ENCODE results near the gene IFNA8. TPM values are rescaled to one million over a fixed set of nuclear protein-coding genes. Genes with fewer than 3 reads are reported as not detected.
A peak's percentile ranks its signal among the peaks of the same experiment; 100 is the strongest.
"Not testable (repeated sequence)": the region's sequence is repeated elsewhere in the genome, so short reads cannot be mapped to it uniquely, and the experiment has no call there.

The IFNA8 gene
- polyA plus RNA-seq (2013, experiment 1 of 2), result not detected
- not detected for polyA plus RNA-seq (2013, experiment 2 of 2)

DNA sequence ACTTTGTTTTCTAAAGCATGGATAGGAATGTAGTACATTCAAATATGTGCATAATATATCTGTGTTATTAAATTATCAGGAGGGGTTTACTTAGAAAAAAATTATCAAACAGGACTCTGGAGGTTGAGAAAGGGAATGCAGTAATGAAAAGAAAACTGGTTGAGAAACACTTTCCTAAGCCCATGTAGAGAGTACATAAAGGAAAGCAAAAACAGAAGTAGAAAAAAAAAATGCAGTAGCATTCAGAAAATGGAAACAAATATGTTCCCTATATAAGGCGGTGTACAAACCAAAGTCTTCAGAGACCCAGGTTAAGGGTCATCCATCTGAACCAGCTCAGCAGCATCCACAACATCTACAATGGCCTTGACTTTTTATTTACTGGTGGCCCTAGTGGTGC, at the start of gene IFNA8:
Gene IFNA8 (plus strand): TSS at position 301 of the 400 bp plus-strand sequence. CDS start 60 bp downstream, at position 361.
- Histone ChIP-seq H3K27ac (ENCODE audit: low read depth, low read length, severe bottlenecking) (no peak within 1 kb of the TSS), H3K4me3 (ENCODE audit: extremely low read depth, insufficient read depth, low read length, poor library complexity, severe bottlenecking) (no peak within 1 kb of the TSS), H3K36me3 (ENCODE audit: control insufficient read depth, insufficient read depth, low read length) (no peaks in the 10 kb centered on the region), H3K9me3 (ENCODE audit: control insufficient read depth, low read length) (no peaks in the 10 kb centered on the region), H3K4me1 (ENCODE audit: control insufficient read depth, insufficient read depth, low read length, poor library complexity, severe bottlenecking) (peaks cover 3% of the 10 kb centered on the region)
- WGBS, 2 experiments (ENCODE audit: insufficient coverage in 2 of 2), result 80 to 100% methylated on average over 1 of the region's 1 CpG

DNA sequence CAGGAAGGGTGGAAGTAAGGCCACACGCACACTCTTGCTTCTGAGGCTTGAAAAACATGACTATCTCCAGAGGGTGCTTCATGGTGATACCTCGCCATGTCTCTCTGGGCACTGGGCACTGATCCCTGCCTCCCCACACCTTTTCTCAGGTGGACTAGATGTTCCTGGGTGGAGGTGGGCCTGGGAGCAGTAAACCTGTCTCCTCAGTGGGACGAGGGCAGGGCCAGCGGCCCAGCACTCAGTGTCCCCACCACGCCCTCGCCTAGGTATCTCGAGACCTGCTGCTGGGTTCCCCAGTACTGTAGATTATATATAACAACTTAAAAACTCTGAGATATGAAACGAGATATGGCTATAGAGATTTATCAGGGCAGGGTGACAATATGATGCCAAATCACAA, 46.6 kb upstream of the IFNA8 start:
- no peaks in the 10 kb centered on the region for H3K9me3 ChIP-seq (ENCODE audit: control insufficient read depth, low read length)
- no peak overlapping the region for H3K4me3 ChIP-seq (ENCODE audit: extremely low read depth, insufficient read depth, low read length, poor library complexity, severe bottlenecking)
- WGBS, 2 experiments (ENCODE audit: insufficient coverage in 2 of 2), result 69 to 94% methylated on average over 2 of the region's 8 CpGs
- H3K4me1 ChIP-seq (ENCODE audit: control insufficient read depth, insufficient read depth, low read length, poor library complexity, severe bottlenecking), result no peaks in the 10 kb centered on the region
- no peaks in the 10 kb centered on the region for H3K36me3 ChIP-seq (ENCODE audit: control insufficient read depth, insufficient read depth, low read length)
- H3K27ac ChIP-seq (ENCODE audit: low read depth, low read length, severe bottlenecking), result no peak overlapping the region

DNA sequence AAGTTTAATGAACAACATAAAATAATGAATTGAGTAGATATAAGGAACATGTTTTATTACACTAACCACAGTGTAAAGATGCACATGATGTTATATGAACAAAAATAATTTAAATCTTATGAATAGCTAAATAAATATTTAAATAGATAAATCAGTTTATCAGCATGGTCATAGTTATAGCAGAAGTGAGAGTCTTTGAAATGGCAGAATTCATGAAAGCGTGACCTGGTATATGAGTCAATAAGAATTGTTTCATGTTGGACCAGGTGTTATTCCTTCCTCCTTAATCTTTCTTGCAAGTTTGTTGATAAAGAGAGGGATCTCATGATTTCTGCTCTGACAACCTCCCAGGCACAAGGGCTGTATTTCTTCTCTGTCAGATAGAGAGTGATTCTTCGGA, 41.7 kb upstream of the IFNA8 start:
- H3K4me1 ChIP-seq (ENCODE audit: control insufficient read depth, insufficient read depth, low read length, poor library complexity, severe bottlenecking); H3K36me3 ChIP-seq (ENCODE audit: control insufficient read depth, insufficient read depth, low read length); H3K4me3 ChIP-seq (ENCODE audit: extremely low read depth, insufficient read depth, low read length, poor library complexity, severe bottlenecking); H3K9me3 ChIP-seq (ENCODE audit: control insufficient read depth, low read length); H3K27ac ChIP-seq (ENCODE audit: low read depth, low read length, severe bottlenecking): not testable (repeated sequence)
- WGBS, 2 experiments (ENCODE audit: insufficient coverage in 2 of 2), result 100% methylated on average over 1 of the region's 2 CpGs; no CpG with 5 or more reads in 1 of the 2 experiments

DNA sequence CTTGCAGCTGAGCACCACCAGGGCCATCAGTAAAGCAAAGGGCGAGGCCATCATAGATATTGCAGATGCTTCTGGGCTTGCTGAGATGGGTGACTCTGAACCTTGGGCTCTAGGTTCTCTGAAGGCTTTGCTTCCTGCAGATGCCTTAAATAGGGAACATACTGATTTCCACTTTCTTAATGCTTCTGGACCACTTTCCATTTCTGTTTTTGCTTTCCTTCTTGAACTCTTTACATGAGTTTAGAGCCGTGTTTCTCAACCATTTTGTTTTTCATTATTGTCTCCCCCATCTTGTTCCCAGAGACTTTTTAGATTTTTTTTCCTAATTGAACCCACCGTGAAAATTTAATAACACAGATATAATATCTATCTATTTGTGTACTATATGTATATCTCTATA, 41.0 kb upstream of the IFNA8 start, which contains the start of gene IFNA13:
Gene IFNA13 (minus strand): TSS at position 101 of the 400 bp plus-strand sequence. CDS start 47 bp downstream, at position 54.
- Histone ChIP-seq H3K9me3 (ENCODE audit: control insufficient read depth, low read length) (no peaks in the 10 kb centered on the region), H3K36me3 (ENCODE audit: control insufficient read depth, insufficient read depth, low read length) (no peaks in the 10 kb centered on the region), H3K4me1 (ENCODE audit: control insufficient read depth, insufficient read depth, low read length, poor library complexity, severe bottlenecking) (no peaks in the 10 kb centered on the region), H3K4me3 (ENCODE audit: extremely low read depth, insufficient read depth, low read length, poor library complexity, severe bottlenecking) (no peak within 1 kb of the TSS), H3K27ac (ENCODE audit: low read depth, low read length, severe bottlenecking) (no peak within 1 kb of the TSS)
- 83 to 100% methylated on average over 1 of the region's 3 CpGs for WGBS, 2 experiments (ENCODE audit: insufficient coverage in 2 of 2)

DNA sequence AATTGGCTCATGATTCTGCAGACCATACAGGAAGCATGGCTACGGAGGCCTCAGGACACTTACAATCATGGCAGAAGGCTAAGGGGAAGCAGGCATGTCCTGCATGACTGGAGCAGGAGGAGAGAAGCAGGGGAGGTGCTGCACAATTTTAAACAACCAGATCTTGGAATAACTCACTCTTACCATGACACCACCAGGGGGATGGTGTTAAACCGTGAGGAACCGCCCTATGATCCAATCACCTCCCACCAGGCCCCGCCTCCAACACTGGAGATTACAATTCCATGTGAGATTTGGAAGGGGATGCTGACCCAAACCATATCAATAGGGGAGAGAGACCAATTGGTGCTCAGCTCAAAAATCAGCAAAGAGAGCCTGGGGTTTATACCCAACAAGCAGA, 37.5 kb upstream of the IFNA8 start:
- not testable (repeated sequence) for H3K4me3 ChIP-seq (ENCODE audit: extremely low read depth, insufficient read depth, low read length, poor library complexity, severe bottlenecking); H3K27ac ChIP-seq (ENCODE audit: low read depth, low read length, severe bottlenecking); H3K9me3 ChIP-seq (ENCODE audit: control insufficient read depth, low read length); H3K4me1 ChIP-seq (ENCODE audit: control insufficient read depth, insufficient read depth, low read length, poor library complexity, severe bottlenecking); H3K36me3 ChIP-seq (ENCODE audit: control insufficient read depth, insufficient read depth, low read length)
- WGBS, 2 experiments (ENCODE audit: insufficient coverage in 2 of 2), result no CpG with 5 or more reads among the region's 4 CpGs

DNA sequence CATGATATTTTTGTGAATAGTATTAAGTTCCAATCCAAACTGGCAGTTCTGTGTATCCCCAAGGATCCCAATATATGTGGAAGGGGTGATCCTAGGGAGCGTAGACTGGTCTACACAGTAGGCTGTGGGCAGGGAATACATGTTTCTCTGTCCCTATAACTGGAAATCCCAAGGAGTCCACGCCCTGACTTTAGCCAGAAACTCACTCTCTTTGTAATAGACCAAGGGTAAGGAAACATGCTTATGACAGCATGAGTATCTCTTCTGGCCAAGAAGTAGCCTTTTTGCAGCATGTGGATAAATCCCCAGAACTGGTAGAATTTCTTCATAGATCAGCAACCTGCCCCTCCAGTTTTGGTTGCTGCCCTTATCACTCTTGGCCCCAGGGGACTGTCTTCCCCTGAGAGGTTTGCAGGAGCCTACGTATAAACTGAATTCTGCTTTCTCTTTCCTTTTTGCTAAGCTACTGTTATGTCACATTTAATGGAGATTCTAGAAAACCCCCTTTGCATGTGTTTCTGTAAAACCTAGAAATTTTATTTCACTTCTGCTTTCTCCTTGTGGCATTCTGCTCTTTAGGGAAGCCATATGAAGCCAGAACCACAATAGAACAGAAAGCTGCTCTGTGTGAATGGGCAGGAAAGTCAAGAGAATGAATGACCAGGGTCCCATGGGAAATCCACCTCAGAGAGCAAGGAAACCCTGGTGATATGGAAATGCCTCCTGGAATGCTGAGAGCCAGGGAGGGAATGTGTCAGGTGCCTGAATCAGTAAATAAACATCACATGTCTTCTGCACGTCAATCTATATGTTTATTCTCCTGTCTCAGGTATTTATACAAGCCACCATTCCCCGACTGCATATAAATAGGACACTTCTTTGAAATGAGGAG, 27.2 kb upstream of the IFNA8 start:
- no peak overlapping the region for H3K27ac ChIP-seq (ENCODE audit: low read depth, low read length, severe bottlenecking)
- WGBS, 2 experiments (ENCODE audit: insufficient coverage in 2 of 2), result 40 to 52% methylated on average over 1 to 2 of the region's 5 CpGs
- no peaks in the 10 kb centered on the region for H3K9me3 ChIP-seq (ENCODE audit: control insufficient read depth, low read length)
- H3K4me3 ChIP-seq (ENCODE audit: extremely low read depth, insufficient read depth, low read length, poor library complexity, severe bottlenecking), result no peak overlapping the region
- no peaks in the 10 kb centered on the region for H3K4me1 ChIP-seq (ENCODE audit: control insufficient read depth, insufficient read depth, low read length, poor library complexity, severe bottlenecking)
- H3K36me3 ChIP-seq (ENCODE audit: control insufficient read depth, insufficient read depth, low read length), result no peaks in the 10 kb centered on the region

DNA sequence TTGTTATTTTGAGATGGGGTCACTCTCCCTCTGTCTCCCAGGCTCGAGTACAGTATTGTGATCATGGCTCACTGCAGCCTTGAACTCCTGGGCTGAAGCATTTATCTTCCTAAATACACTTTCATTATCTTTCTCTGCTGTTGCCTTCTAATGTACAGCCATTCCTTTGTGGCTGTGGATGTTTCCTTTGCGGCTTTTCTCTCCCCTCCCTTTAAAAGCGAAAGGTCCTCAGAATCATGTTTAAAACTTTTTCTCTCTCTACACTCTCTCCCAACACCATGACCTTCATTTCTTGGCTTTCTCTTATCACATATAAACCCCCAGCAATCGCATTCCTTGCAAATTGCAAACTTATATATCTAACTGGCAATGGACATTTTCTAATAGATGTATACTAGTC, 25.3 kb upstream of the IFNA8 start:
- H3K36me3 ChIP-seq (ENCODE audit: control insufficient read depth, insufficient read depth, low read length), result no peaks in the 10 kb centered on the region
- H3K4me1 ChIP-seq (ENCODE audit: control insufficient read depth, insufficient read depth, low read length, poor library complexity, severe bottlenecking), result no peaks in the 10 kb centered on the region
- no peak overlapping the region for H3K4me3 ChIP-seq (ENCODE audit: extremely low read depth, insufficient read depth, low read length, poor library complexity, severe bottlenecking)
- WGBS, 2 experiments (ENCODE audit: insufficient coverage in 2 of 2), result 88 to 91% methylated on average over 3 of the region's 4 CpGs
- H3K9me3 ChIP-seq (ENCODE audit: control insufficient read depth, low read length), result no peaks in the 10 kb centered on the region
- no peak overlapping the region for H3K27ac ChIP-seq (ENCODE audit: low read depth, low read length, severe bottlenecking)

DNA sequence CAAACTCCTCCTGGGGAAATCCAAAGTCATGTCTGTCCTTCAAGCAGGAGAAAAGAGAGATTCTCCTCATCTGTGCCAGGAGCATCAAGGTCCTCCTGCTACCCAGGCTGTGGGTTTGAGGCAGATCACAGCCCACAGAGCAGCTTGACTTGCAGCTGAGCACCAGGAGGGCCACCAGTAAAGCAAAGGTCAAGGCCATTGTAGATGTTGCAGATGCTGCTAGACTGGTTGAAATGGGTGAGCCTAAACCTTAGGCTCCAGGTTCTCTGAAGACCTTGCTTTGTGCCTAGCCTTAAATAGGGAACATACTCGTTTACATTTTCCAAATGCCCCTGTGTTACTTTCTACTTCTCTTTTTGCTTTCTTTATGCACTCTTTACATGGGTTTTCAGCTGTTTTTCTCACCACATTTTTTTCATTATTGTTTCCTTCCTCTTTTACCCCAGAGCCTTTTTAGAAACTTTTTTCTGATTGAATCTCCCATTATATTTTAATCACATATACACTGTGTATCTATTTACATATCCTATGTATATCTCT, 23.7 kb upstream of the IFNA8 start, which contains the start of gene IFNA2:
Gene IFNA2 (minus strand): TSS at position 268 of the 540 bp plus-strand sequence. CDS start 69 bp downstream, at position 199.
- Histone ChIP-seq H3K4me3 (ENCODE audit: extremely low read depth, insufficient read depth, low read length, poor library complexity, severe bottlenecking) (no peak within 1 kb of the TSS), H3K4me1 (ENCODE audit: control insufficient read depth, insufficient read depth, low read length, poor library complexity, severe bottlenecking) (no peaks in the 10 kb centered on the region), H3K36me3 (ENCODE audit: control insufficient read depth, insufficient read depth, low read length) (no peaks in the 10 kb centered on the region), H3K27ac (ENCODE audit: low read depth, low read length, severe bottlenecking) (no peak within 1 kb of the TSS), H3K9me3 (ENCODE audit: control insufficient read depth, low read length) (no peaks in the 10 kb centered on the region)
- whole genome bisulfite sequencing, 2 experiments (ENCODE audit: insufficient coverage in 2 of 2), result 71 to 81% methylated on average over 1 of the region's 1 CpG

DNA sequence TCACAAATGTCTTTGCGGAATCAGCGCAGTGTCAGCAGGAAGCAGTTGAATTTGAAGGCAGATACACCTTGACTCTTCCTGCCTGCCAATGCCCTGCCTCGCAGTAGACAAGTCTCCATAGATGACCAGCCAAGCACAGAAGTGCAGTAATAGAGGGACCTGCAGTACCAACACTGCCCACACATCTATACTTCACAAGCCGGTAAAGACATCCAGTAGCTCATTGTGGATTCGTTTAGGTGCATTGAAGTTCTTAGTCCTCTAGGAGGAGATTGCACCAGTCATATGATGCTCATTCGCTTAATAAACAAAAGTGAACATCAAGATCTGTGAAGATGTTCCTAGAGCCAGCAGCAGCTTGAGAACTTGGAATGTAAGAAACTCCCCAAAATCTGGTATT, 16.6 kb upstream of the IFNA8 start:
- Histone ChIP-seq H3K36me3 (ENCODE audit: control insufficient read depth, insufficient read depth, low read length) (no peaks in the 10 kb centered on the region), H3K27ac (ENCODE audit: low read depth, low read length, severe bottlenecking) (no peak overlapping the region), H3K4me3 (ENCODE audit: extremely low read depth, insufficient read depth, low read length, poor library complexity, severe bottlenecking) (no peak overlapping the region), H3K9me3 (ENCODE audit: control insufficient read depth, low read length) (no peaks in the 10 kb centered on the region), H3K4me1 (ENCODE audit: control insufficient read depth, insufficient read depth, low read length, poor library complexity, severe bottlenecking) (no peaks in the 10 kb centered on the region)
- WGBS, 2 experiments (ENCODE audit: insufficient coverage in 2 of 2), result 90% methylated on average over 5 to 6 of the region's 6 CpGs

DNA sequence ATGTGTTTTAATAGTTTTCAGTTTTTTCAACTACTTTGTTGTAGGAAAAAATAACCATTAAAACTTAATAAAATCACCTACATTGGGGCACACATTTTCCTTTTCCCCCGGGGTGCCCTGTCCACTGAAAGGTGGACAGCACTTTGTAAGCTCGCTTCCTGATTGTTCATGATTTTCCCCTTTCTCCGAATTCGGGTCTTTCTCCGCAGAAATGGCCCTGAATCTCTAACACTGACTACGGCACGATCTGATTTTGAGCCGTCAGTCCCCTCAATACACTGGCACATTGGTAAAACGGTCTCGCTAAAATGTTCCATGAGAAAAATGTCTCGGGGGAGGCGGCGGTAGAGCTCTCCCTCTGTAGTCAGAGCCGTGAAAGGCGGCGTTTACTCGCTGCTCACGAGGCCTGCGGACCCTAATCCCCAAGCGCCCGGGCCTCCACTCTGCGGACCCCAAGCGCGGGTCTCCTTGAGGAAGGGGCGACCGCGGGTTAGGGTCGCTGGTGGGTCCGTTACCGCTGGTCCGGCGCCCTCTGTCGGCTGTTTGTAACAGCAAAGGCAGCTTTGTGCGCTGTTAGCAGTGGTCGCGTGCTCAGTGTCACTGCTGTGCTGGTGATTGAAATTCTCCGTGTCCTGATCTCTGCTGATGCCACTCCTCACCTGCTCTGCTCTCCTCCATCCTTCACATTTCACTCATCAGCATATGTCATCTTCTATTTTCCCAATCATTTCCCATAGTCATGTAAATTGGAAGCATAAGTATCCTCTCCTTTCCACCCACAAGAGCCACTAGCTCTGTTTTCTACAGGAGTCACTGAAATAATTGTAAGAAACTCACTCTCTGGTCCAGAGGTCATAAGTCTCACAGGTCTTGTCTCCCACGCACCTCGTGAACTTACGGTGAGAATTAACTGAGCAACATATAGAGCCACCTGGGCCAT, 12.9 kb upstream of the IFNA8 start:
- H3K27ac ChIP-seq (ENCODE audit: low read depth, low read length, severe bottlenecking), result no peak overlapping the region
- peak overlapping the region; percentile 42 for H3K4me3 ChIP-seq (ENCODE audit: extremely low read depth, insufficient read depth, low read length, poor library complexity, severe bottlenecking)
- 6 to 7% methylated on average over 29 to 32 of the region's 40 CpGs for WGBS, 2 experiments (ENCODE audit: insufficient coverage in 2 of 2)
- no peaks in the 10 kb centered on the region for H3K36me3 ChIP-seq (ENCODE audit: control insufficient read depth, insufficient read depth, low read length)
- H3K9me3 ChIP-seq (ENCODE audit: control insufficient read depth, low read length), result no peaks in the 10 kb centered on the region
- H3K4me1 ChIP-seq (ENCODE audit: control insufficient read depth, insufficient read depth, low read length, poor library complexity, severe bottlenecking), result no peaks in the 10 kb centered on the region

Data from mesodermal cell (in vitro differentiated cells).